ENCODE results near the gene KMT2E. TPM values are rescaled to one million over a fixed set of nuclear protein-coding genes. Genes with fewer than 3 reads are reported as not detected.

The KMT2E gene
- total RNA-seq, 1 experiment from 2014 or later: 52.1 TPM

GRCh38 chr7:105126436-105126975, 112.5 kb downstream of the KMT2E start:
- DNase-seq (ENCODE audit: low read depth): no peak

- DNase-seq (ENCODE audit: low read depth): no peak
Measured at GRCh38 chr7:105127179-105127578, 113.2 kb downstream of the KMT2E start.

- DNase-seq (ENCODE audit: low read depth): no peak
Measured at GRCh38 chr7:105130048-105130447, 116.0 kb downstream of the KMT2E start.

- DNase-seq (ENCODE audit: low read depth): no peak
Measured at GRCh38 chr7:105130580-105130979, 116.6 kb downstream of the KMT2E start.

GRCh38 chr7:105131033-105131656, 117.1 kb downstream of the KMT2E start:
- peak; percentile 50 for DNase-seq (ENCODE audit: low read depth)

- no peak for DNase-seq (ENCODE audit: low read depth)
Measured at GRCh38 chr7:105131890-105132289, 117.9 kb downstream of the KMT2E start.

GRCh38 chr7:105132335-105132734, 118.3 kb downstream of the KMT2E start:
- DNase-seq (ENCODE audit: low read depth): no peak

- DNase-seq (ENCODE audit: low read depth): no peak
Measured at GRCh38 chr7:105132835-105133234, 118.8 kb downstream of the KMT2E start.

GRCh38 chr7:105133358-105133757, 119.4 kb downstream of the KMT2E start:
- no peak for DNase-seq (ENCODE audit: low read depth)

GRCh38 chr7:105133986-105134655, 120.1 kb downstream of the KMT2E start:
- no peak for DNase-seq (ENCODE audit: low read depth)

- DNase-seq (ENCODE audit: low read depth): peak; percentile 13
Measured at GRCh38 chr7:105136221-105136620, 122.2 kb downstream of the KMT2E start.

GRCh38 chr7:105137898-105138297, 123.9 kb downstream of the KMT2E start:
- DNase-seq (ENCODE audit: low read depth): no peak

- no peak for DNase-seq (ENCODE audit: low read depth)
Measured at GRCh38 chr7:105139381-105139780, 125.4 kb downstream of the KMT2E start.

- peak; percentile 53 for DNase-seq (ENCODE audit: low read depth)
Measured at GRCh38 chr7:105141068-105141467, 127.1 kb downstream of the KMT2E start.

GRCh38 chr7:105149827-105150226, 135.8 kb downstream of the KMT2E start:
- peak; percentile 62 for DNase-seq (ENCODE audit: low read depth)

GRCh38 chr7:105151152-105151551, 137.1 kb downstream of the KMT2E start:
- DNase-seq (ENCODE audit: low read depth): no peak

GRCh38 chr7:105153531-105153930, 139.5 kb downstream of the KMT2E start:
- no peak for DNase-seq (ENCODE audit: low read depth)

- no peak for DNase-seq (ENCODE audit: low read depth)
Measured at GRCh38 chr7:105154084-105154483, 140.1 kb downstream of the KMT2E start.

GRCh38 chr7:105156731-105157130, 142.7 kb downstream of the KMT2E start:
- DNase-seq (ENCODE audit: low read depth): no peak

- no peak for DNase-seq (ENCODE audit: low read depth)
Measured at GRCh38 chr7:105157278-105157677, 143.3 kb downstream of the KMT2E start.

GRCh38 chr7:105161366-105161765, 147.4 kb downstream of the KMT2E start:
- no peak for DNase-seq (ENCODE audit: low read depth)

Data from LHCN-M2 (cell line).